Activated naive CD4-positive, alpha-beta T cell treated with Interleukin-2 at 50 U/mL for 16 hours (primary cell): ENCODE data around the gene TMEM220.
"Not testable (repeated sequence)": the region's sequence is repeated elsewhere in the genome, so short reads cannot be mapped to it uniquely, and the experiment has no call there.

Experiments
- DNase-seq: peaks from one replicate; pipeline ENCODE4 v3.0.0-alpha.2; 2020

Gene TMEM220

DNA sequence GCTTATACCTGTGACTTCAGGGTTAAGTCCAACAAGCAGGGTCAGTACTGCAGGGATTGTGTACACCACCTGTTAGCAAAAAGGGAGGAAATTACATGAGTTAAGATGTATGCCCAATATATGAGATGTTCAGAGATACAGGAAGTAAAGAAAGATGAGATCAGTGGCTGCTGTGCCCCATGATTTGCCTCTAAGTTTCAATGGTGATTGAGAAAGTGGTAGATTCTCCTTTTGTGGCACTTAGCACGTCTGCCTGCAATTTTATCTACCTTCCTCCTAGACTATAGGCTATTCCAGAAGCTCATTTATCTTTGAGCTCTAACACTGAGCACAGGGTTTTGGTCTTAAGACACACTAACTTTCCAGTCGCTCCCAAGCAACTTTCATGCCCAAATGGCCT is 3.6 kb downstream of the TMEM220 start:
- DNase-seq = no peak

DNA sequence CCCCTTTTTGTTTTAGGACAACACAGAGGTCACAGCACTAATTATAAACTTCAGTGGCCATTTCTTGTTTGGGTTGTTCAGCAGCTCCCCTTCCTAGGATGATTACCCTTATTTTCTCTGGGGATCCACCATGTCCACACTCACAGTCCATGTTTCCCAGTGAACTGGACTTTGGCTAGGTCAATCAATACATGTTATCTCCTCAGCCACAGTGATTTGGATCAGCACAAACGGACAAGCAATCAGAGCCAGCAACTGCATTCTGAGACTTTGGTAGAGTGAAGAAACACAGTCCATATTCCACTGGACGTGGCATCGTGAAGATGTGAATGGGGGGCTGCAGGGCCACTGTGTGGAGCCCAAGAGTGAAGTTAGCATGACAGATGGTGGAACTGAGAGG is 4.6 kb downstream of the TMEM220 start:
- no peak for DNase-seq

GRCh38 chr17:10724546-10725195 is 5.2 kb downstream of the TMEM220 start:
- no peak for DNase-seq

DNA sequence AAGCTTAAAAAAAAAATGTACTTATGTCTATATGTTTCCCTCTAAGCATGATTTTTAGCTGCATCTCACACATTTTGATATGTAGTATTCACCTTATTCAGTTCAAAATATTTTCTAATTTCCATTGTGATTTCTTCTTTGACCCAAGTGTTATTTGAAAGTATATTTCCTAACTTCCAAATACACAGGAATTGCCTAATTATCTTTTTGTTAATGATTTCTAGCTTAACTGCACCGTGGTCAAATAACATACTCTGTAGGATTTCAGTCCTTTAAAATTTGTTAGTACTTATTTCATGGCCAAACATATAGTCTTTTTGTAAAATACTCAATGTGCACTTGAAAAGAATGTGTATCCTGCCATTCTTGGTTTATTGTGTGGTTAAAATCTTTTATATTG is 11.3 kb downstream of the TMEM220 start:
- DNase-seq = no peak

- no peak for DNase-seq
Observed at GRCh38 chr17:10716218-10716617, 13.6 kb downstream of the TMEM220 start.

GRCh38 chr17:10713318-10713717 is 16.5 kb downstream of the TMEM220 start:
- DNase-seq = no peak

GRCh38 chr17:10705727-10706126 is 24.1 kb downstream of the TMEM220 start:
- no peak for DNase-seq

DNA sequence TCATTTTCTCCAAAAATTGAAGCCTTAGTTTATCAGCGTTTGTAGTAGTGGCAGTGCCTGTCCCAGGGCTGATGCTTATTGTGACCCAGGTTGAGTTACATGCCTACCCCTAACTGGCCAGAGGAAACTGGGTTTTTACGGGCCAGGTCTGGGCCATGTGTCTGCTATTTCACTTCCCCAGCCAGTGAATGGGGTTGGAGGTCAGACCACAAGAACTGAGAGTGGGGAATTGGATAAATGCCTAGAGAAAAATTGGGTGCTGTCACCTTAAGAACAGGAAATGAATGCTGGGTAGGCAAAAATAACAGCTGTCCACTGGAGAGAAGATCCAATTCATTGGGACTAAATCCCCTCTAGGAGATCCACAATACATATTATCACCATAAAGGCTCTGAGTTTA is 27.2 kb downstream of the TMEM220 start:
- DNase-seq = no peak

DNA sequence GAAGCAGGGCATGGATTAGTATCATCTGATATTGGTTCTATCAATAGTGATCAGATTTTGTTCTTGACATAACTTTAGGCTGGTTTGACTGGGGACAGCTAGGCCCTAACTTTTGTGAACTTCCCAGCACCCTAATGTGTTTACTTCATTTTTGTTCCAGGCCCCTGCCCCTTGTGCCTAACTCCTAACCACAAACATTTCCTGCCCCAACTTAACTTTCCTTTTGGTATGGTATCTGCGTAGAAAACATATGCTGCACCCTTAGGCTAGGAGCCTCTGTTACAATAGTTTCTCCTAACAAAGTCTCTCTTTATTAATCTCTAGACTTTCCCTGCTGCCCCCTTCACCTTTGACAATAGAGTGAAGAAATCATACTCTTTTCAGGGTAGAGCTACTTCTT is 30.0 kb downstream of the TMEM220 start:
- DNase-seq = no peak

GRCh38 chr17:10698096-10698818 is 31.6 kb downstream of the TMEM220 start:
- DNase-seq = no peak

DNA sequence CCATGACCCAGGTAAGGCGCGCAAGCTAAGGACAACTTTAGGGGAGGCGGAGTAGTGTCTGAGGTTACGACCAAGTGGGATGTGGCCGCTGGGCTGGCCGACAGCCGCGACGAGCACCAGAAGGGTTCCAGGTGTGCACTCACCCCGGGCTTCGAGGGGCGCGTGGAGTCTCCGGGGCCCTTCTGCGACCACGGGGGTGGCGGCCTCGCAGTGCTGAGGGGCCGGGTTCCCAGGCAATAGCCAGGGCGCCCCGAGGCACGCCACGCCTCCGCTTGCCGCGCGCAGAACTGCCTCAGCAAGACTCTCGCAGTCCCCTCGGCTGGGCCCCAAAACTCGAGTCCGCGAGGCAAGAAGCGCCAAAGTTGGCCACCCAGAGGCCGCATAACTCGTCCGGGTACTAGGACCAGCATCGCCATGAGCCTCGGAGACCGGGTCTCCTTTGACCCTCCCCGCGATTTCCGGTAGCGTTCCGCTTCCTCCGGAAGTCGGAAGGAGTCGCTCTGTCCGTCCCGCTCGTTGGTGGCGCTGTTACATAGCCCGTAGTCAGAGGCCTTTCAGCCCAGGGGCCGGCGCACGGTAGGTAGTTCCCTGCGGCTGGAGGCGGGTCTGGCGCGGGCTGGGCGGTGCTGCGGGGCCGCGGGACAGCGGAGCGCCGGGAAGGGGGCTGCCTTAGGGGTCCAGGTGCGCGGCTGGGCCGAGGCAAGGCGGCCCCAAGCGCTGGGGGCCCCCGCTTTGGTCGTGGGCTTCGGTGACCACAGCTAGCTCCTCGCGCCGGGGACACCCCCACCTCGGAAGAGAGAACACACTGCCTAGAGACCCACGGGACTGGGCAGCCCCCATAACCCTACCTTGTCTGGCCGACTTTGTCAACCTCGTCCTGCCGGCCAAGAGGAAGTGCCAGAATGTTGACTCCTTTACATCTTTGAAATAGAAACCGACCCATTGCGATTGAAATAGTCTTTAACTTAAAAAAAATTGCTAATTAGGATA is 32.4 kb downstream of the TMEM220 start, which contains the start of the genes ADPRM and SCO1:
Gene ADPRM (plus strand): TSS at position 503 of the 990 bp plus-strand sequence. CDS start 7,333 bp downstream, outside the sequence.
Gene SCO1 (minus strand): TSS at position 442 of the 990 bp plus-strand sequence. CDS start 26 bp downstream, at position 416.
- DNase-seq = peak; percentile 93

DNA sequence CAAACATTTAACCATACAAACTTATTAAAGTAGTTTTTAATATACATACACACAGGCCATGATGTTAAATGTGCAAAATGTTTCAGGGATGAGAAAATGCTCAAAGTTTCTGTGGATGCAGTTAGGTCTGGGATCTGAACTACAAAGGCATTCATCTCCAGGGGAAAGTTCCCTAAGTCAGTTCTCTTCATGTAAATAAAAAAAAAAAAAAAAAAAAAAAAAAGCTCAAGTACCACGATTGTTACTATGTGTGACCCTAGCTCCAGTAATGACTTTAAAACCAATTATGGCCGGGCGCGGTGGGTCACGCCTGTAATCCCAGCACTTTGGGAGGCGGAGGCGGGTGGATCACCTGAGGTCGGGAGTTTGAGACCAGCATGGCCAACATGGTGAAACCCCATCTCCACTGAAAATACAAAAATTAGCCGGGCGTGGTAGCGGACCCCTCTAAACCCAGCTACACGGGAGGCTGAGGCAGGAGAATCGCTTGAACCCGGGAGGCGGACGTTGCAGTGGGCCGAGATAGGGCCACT is 33.9 kb downstream of the TMEM220 start:
- not testable (repeated sequence) for DNase-seq

DNA sequence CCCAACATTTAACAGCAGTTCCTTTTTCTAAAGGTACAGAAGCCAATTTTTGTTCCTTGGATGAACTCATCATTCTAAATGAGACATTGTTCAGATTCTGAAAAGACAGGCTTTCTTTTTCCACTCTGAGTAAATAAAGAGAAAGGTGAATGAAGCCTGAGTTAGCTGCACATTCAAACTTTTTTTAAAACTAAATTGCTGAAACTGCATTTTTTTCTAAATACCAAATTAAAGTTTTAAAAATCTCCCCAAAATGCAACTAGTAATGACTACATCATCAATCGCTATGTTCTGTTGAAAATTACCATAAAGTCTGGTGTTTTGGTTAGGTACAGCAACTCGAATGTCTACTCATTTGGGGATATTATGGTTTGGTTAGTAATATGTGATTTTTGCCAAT is 42.3 kb downstream of the TMEM220 start:
- DNase-seq = no peak

- DNase-seq = no peak
Observed at GRCh38 chr17:10683853-10684252, 46.0 kb downstream of the TMEM220 start.

DNA sequence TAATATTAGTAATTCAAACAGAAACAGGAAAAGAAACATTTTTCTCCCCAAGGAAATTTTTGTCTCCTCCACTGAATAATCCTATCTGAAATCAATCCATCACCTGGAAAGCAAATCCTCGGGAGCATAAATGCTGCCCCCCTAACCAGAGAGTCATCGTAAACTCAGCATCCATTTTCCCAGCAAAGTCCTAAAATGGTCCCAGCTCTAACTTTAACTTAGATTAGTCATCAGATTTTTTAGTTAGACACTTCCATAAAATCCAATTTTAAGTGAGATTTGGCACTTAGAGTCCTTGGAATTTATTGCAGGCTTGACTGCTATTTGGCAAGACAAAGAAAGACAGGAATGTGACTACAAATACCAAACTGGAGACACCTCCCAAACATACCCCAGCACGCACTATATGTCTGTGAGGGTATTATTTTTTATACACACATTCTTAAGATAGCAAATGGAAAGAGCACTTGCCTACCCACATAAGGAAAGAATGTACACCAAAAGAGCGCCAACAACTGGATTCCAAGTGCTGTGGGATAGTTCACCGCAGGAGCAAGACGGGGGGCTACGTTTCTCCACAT is 47.9 kb downstream of the TMEM220 start:
- DNase-seq = no peak

GRCh38 chr17:10674704-10675103 is 55.1 kb downstream of the TMEM220 start:
- DNase-seq = no peak

GRCh38 chr17:10673312-10673711 is 56.5 kb downstream of the TMEM220 start:
- no peak for DNase-seq

- DNase-seq = no peak
Observed at GRCh38 chr17:10668775-10669174, 61.0 kb downstream of the TMEM220 start.

GRCh38 chr17:10666906-10667305 is 62.9 kb downstream of the TMEM220 start:
- DNase-seq = no peak

DNA sequence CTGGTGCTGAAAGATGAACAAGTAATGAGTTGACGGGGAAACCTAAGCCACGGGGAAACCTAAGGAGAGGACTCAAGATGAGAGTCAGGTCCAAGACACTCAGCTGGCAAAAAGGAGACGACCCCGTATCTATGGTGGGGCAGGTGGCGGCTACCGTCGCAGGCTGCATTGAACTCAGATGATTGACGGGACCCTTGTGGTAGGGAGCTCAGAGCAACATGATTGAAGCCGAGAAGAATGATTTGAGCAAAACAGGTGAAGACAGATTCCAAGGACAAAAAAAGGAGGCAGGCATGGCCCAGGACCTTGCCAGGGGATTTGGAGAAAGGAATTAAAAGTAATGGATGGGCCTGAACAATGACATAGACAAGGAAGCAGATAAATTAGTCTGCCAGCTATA is 65.3 kb downstream of the TMEM220 start:
- no peak for DNase-seq
